GM12801 (cell line): ENCODE data around the gene BICC1.

Experiments
- TF ChIP-seq, protein P1 (sequence below): IDR thresholded peaks from one replicate; pipeline ENCODE4 v1.5.1; 2011; ENCODE audit warnings: control low read depth; ENCODE audit not compliant: insufficient read length; ENCODE audit errors: extremely low read depth

The BICC1 gene

DNA sequence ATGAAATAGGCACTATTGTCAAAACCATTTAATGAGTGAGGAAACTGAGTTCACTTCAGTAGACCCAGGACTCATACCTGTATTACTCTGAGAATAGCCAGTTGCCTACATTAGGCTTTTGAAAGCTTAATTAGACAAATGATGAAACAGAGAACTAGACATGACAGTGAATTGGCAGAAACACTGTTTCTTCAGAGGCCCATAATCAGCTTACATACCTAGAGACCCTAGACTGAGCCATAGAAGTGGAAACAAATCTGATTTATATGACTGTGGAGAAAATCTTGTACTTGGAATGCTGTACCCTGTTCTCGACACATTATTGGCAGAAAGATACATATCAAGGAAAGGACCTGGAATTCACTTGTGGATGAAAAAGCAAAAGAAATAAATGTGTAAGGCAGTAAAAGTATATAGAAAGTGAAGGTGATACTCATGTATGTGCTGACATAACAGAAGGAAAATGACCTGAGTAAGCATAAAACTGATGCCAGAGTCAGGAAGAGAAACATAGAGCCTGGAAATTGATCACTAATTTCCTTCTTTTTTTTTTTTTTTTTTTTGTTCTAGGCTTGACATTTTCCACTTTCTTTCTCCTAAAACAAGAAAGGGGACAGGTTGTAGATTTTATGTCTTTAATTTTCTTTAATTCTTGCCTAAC lies 251.5 kb downstream of the BICC1 start:
- TF ChIP-seq, protein P1, sequence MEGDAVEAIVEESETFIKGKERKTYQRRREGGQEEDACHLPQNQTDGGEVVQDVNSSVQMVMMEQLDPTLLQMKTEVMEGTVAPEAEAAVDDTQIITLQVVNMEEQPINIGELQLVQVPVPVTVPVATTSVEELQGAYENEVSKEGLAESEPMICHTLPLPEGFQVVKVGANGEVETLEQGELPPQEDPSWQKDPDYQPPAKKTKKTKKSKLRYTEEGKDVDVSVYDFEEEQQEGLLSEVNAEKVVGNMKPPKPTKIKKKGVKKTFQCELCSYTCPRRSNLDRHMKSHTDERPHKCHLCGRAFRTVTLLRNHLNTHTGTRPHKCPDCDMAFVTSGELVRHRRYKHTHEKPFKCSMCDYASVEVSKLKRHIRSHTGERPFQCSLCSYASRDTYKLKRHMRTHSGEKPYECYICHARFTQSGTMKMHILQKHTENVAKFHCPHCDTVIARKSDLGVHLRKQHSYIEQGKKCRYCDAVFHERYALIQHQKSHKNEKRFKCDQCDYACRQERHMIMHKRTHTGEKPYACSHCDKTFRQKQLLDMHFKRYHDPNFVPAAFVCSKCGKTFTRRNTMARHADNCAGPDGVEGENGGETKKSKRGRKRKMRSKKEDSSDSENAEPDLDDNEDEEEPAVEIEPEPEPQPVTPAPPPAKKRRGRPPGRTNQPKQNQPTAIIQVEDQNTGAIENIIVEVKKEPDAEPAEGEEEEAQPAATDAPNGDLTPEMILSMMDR, result no peak

DNA sequence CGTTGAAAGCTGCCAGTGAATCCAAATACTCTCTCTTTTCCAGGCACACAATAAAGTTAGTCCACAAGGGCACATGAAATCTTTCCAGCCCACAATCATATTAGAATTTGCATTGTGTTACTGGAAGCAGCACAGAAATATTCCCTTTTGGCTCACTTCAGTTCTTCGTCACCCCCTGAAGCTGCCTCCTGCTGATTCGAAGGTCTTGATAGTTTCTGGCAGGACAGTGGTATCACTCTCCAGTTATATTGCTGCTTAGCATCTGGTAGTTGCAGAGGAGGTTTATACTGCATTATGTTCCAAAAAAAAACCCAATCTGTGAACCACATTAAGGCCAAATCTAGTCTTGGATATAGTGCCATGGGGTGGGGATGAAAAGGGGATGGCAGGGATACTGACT lies 253.2 kb downstream of the BICC1 start:
- TF ChIP-seq, protein P1, result no peak

DNA sequence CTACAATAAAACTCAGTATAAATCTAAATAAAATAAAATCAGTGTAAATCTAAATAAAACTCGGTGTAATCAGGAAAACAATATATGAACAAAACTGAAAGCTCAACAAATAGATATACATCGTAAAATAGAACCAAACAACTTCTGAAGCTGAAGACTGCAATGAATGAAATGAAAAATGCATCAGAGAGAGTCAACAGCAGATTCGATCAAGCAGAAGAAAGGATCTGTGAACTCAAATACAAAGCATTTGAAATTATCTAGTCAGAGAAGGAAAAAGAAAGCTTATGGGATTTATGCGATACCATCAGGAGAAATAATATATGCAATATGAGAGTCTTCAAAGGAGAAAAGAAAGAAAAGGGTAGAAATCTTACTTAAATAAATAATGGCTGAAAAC lies 255.0 kb downstream of the BICC1 start:
- TF ChIP-seq, protein P1, result no peak

DNA sequence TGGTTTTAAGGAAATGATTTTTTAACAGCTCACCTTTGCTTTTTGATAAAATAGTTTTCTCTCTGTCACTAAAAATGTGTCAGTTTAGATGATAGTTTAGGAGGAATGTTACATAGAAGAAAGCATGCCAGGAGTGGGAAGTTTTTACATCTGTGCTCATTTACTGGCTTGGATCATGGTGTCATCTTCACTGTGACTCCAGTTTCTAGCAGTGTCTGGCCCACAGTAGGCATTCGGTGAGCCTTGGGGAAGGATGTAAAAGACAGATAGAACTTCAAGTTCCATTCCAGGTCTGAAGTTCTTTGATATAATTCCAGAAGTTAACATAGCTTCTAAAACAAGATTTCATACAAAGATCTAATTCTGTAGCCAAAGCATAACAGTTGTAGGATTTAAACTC lies 259.2 kb downstream of the BICC1 start:
- TF ChIP-seq, protein P1, result no peak

DNA sequence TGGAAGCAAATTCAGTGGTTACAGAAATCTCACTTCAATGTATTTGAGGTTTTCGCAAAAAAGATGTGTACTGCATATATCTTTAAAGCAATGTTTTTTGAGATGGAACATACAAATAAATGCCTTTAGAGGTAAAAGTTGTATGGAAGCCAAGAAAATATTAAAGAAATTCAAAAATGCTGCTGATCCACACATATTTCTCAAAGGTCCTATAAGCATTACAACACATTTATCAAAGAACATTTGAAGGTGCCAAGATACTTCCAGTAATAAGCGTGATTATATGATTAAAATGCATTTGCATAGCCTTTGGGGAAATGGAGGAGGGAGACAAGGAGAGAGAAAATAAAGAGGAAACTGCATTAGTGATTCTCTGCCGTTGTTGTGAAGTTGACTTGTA lies 260.1 kb downstream of the BICC1 start:
- TF ChIP-seq, protein P1, result no peak

DNA sequence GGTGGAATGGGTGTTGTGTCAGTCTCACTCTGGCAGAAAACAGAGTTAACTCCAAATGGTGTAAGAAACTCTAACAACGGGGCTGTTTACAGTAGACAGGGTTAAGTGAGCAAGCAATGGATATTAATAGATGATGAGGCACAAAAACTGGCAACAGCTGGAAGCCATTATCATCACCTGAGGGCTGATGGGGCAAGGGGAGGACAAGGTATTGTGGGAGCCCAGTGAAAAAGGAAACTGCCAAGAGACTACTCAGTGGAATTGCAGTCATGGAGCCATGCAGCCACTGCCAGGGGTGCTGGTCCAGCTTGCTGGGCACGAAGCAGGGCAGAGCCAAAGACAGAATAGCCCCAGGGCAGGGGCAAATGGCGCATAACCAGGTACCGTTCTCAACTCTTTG lies 260.7 kb downstream of the BICC1 start:
- TF ChIP-seq, protein P1, result no peak

DNA sequence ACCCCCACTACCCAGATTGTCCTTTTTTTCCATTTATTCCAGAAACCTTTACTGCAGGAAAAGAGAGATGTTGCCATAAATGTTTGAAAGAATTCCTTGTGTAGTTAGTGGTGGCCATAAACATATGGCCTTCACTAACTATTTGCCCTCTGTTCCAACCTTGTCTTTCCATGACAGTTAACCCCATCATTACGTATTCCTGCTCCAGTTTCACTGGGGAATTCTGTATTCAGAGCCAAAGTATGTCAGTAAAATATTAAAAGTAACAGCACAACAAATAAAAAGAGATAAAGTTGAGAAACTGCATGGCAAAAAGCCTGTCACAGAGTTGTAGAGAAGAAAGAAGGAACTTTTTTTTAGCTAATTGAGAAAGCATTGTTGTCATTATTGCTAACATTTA lies 261.3 kb downstream of the BICC1 start:
- TF ChIP-seq, protein P1, result no peak
